GM19455 (cell line): ENCODE results near the gene OR6B1.
"Not testable (repeated sequence)": the region's sequence is repeated elsewhere in the genome, so short reads cannot be mapped to it uniquely, and the experiment has no call there.

Experiments
- ATAC-seq: cut with Tn5 transposase; IDR thresholded peaks from one replicate; pipeline ENCODE4 v1.9.1; 2021; ENCODE audit not compliant: unreplicated experiment

The OR6B1 gene

DNA sequence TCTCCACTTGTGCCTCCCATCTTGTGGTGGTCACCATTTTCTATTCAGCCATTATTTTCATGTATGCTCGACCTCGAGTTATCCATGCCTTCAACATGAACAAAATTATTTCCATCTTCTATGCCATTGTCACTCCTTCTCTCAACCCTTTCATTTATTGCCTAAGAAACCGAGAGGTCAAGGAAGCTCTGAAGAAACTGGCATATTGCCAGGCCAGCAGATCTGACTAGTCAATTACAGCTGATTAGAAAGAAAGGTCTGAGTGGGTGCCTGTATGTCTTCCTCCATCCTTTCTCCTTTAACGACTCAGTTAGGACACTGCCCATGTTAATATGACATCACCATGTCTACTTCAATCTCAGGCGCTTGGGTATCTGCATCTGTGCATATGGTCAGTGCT is 4.6 kb downstream of the OR6B1 start:
- no peak for ATAC-seq

DNA sequence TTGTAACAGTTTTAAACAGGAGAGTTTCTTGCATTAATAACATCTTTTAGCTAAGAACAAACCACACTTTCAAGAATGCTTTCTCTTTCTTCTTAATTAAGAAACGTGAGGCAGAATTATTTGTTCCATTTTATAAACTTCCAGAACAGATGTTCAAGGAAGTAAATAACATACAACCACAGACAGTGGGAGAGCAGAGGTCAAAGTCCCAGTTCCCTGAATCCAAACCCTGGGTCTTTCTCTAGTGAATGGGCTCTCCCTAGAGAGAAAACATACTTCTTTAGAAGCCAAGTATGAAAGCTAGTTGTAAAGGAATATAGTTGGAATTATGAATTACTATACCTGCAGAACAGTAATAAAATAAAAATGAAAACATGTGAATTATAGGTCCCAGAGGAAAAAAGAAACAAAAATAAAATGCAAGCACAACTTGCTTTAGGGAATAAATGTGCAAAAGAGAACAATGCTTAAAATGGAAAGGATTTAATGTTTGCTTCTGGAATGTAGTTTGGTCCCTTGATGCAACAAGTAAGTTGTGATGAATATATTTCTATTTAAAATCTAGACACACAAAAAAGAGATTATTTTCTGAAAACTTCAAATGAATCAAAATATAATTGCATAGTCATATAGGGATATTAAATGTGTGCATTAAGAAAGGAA is 6.0 kb downstream of the OR6B1 start:
- no peak for ATAC-seq

DNA sequence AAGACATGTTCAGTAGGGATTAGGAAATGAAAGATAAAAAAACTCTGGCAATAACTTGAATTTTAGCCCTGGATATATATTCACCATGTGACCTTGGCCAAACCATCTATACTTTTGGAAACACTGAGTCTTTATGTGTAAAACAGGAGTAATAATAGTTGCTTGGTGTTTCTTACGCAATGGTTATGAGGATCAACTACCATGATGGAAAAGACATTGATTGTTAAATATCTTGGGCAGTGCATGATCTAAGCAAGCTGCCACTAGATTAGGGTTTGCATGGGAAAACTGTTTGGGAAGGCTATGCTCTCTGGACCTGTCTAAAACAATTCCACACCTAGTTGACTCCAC is 6.5 kb downstream of the OR6B1 start:
- no peak for ATAC-seq

DNA sequence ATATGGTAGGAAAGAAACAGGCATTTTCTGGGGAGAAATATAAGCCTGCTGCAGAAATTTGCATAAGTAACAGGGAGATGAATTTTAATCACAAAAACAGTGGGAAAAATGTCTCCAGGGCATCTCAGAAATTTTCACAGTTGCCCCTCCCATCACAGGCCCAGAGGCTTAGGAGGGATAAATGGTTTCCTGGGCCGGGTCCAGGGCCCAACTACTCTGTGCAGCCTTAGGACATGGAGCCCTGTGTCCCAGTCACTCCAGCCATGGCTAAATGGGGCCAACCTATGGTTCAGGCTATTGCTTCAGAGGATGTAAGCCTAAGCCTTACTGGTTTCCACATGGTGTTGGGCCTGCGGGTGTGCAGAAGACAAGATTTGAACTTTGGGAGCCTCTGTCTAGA is 9.2 kb downstream of the OR6B1 start:
- no peak for ATAC-seq

DNA sequence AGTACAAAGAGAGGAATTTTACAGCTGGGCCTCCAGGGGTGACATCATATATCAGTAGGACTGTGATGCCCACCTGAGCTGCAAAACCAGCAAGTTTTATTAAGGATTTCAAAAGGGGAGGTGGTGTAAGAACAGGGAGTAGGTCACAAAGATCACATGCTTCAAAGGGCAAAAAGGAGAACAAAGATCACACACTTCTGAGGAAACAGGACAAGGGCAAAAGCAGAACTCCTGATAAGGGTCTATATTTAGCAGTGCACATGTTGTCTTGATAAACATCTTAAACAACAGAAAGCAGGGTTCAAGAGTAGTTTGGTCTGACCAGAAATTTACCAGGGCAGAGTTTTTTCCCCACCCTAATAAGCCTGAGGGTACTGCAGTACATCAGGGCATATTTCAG is 9.9 kb downstream of the OR6B1 start:
- ATAC-seq = not testable (repeated sequence)

DNA sequence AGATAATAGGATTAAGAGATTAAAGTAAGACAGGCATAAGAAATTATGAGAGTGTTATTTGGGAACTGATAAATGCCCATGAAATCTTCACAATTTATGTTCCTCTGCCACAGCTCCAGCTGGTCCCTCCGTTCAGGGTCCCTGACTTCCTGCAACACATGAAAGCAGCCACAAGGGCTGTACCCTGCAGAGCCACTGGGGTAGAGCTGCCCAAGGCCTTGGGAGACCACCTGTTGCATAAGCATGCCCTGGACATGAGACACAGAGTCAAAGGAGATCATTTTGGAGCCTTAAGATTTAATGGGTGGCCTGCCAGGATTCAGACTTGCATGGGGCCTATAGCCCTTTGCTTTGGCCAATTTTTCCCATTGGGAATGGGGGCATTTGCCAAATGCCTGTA is 10.7 kb downstream of the OR6B1 start:
- not testable (repeated sequence) for ATAC-seq

DNA sequence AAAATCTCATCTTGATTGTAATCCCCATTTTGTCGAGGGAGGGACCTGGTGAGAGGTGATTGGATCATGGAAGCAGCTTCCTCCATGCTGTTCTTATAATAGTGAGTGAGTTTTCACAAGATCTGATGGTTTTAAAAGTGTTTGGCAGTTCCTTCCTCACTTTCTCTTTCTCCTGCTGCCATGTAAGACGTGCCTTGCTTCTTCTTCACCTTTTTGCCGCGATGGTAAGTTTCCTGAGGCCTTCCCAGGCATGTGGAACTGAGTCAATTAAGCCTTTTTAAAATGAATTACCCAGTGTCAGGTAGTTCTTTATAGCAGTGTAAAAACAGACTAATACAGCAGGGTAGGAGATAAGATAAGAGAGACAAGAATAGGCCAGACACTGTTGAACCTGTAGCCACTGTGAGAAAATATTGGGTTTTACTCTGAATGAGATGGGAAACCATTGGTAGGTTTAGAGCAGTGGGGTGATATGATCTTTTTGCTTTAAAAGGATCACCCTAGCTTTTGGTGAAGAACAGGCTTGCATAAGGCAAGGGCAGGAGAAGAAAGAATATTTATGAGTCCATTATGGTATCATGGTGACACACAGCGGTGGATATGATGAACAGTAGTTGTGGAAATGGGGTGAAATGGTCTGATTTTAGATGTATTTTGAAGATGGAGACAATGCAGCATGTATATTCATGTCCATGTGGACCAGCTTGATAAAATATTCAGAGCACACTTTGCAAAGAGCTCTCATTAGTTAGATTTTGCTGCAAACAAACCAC is 11.5 kb downstream of the OR6B1 start:
- no peak for ATAC-seq

DNA sequence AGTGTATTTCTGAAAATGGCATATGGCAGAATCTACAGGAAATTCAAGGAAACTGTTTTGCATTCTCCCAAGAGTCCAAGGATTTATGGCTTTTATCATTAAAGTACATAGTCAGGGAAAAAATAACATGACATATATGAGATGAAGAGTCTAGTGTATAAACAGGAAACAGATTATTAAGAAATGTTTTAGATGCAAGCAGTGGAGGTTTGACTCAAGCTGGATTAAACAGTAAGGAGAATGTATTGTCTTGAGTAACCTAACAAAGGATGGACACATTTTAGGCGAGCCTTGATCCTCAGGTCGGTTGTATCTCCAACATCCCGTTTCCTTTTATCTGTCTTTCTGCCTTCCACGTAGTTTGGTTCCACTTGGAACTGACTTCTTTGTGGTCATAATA is 17.9 kb downstream of the OR6B1 start:
- no peak for ATAC-seq

DNA sequence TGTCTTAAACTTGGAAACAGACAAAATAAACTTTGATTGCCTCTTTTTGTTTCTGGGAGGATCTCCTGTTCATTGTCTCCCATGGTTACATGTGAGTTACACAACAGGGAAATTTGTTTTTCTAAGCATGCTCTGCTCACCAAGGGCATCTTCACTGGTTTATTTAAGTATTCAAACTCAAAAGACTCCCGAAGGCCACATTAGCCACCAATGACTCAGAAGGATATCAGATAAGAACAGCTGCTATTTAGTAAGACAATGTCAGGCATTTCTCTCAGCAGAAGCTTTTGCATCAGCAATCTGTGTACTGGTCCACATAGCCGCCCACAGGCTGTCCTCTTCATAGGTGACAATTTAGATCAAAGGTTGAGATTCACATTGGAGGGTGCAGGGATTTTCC is 19.3 kb downstream of the OR6B1 start:
- ATAC-seq = no peak

DNA sequence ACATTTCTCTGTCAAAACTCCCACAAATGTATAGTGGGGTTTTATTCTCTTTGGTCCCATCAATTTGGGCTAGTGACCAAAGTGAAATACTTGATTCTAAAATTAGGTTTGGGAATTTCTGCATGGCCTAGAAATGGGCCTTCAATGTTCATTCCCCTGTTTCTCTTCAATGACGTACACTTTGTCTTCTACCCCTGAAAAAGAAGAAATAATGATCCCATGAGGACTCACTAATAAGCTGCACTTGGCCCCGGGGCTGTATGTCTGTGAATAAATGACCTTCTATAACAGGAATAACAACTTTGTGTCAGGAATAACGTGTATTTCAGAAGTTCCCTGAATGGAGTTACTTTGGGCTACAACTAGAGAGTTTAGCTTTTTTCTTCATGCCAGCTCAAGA is 20.2 kb downstream of the OR6B1 start:
- ATAC-seq = no peak

DNA sequence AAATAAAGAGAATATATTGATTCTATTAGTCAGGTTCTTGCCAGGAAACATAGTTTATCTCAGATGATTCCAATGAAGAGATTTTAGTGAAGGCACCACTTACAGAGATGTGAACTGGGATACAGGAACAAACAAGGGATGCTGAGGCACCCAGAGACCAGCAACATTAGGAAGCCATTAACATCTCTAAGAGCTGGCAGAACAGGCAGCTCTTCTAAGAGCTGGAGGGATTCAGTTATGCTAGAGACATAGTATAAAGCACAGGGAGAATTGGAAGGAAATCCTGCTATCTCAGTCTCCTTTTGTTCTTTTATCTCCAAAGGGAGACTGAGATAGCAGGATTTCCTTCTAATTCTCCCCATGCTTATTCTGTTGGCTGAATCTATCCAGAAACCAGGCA is 22.0 kb downstream of the OR6B1 start:
- ATAC-seq = no peak

DNA sequence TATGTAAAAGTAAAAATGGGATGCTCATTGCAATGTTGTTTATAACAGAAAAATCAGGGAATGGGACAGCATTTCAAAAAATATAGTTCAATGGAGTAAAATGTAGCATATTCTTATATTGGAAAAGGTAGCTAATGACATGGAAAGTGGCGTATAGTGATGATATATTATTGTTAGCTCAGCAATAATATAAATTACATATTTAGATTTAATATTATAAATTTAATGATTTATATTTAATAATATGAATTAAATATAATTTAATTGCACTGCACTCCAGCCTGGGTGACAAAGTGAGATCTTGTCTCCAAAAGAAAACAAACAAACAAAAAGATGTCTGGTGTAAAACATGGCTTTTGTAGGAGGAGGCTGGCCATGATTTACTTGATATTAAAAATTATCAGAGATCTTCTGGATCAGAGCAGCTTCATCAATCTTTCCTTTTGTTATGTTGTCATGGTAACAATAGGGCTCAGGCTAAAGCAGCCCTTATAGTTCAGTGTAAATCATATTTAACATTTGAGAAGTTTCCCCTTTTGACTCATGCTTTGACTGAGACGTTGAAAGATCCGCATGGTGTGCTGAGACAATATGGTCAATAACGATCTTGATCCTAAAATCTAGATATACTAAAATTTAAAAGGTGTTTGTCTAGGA is 23.2 kb downstream of the OR6B1 start:
- ATAC-seq = no peak

DNA sequence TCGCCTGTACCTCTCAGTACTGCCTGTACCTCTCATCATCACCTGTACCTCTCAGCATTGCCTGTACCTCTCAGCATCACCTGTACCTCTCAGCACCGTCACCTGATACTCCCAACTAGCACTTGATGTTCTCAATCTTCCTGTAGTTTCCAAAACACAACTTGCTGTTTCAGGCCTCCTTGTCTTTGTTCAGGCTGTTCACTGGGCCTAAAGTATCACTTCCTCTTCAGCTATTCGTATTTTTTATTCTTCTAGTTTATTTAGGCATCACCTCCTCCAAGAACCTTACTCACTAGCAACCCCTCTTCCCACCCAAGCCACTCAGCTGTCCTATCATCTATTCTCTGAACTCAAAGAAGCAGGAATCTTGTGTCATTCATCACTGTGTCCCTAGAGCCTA is 24.1 kb downstream of the OR6B1 start:
- ATAC-seq = no peak

DNA sequence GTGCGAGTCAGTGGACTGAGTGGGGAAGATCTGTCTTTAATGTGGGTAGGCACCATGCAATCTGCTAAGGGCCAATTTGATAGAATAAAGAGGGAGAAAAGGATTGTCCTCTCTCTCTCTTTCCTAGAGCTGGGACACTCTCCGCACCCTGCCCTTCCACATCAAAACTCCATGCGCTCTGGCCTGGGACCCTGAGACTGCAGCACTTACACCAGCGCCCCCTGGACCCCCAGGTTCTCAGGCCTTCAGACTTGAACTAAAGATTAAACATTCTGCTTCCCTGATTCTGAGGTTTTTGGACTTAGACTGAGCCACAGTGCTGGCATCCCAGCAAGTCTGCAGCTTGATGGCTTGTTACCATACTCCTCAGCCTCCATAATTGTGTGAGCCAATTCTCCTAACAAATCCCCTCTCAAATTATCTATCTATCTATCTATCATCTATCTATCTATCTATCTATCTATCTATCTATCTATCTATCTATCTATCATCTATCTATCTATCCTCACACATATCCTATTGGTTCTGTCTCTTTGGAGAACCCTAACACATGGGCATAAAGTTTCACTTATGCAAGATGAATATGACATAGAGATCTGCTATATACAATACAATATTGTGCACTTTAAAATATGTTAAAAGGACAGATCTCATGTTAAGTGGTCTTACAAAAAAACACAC is 26.2 kb downstream of the OR6B1 start:
- ATAC-seq = no peak

DNA sequence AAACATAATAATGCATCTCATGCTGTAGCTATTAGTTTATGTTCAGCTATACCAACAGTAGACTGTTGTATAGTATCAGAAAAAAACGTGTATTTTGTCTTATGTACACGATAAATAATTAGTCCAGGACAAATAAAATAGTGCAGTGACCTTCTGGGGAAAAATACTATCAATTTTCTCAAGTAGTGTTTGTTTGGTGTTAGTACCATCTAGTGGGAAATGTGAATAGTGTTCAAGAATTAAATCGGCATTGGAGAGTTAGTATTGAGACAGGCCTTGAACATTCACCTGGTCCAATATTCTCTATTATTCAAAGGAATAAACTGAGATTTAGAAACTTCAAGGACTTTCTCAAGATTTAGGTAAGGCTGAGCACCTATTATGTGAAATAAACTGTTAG is 26.9 kb downstream of the OR6B1 start:
- ATAC-seq = no peak

DNA sequence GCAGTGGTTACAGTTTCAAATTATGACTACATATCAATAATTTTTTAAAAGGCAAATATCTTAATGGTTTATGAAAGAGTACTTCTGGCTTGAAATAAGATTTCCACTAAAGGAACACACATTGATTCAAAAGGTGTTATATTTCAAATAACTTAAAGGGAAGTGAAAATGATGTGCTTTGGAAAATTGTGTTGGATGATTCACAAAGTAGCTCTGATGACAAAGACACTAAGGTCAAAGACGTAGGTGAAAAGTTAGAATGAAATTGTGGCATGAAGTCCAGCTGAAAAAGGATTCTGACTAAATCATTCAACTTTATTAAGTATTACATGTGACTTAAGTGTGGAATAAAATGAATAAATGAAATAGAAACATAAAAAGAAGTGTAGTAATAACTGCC is 27.9 kb downstream of the OR6B1 start:
- ATAC-seq = no peak

DNA sequence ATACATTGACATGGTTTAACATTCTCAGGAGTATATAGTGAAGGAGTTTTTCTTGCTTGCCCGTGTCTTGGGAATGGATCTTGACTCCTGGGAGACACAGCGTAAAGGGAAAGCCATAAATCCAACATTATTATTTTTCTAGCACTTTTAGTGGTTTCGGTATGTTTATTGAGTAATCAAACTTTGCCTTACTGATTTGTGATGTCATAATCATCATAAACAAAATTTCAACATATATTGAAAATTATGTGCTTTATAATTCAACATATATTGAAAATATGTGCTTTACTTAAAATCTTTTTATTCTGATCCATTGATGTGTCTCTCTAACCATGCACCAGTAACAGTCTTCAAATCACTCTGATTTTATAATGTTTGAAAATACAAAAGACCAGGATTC is 28.4 kb downstream of the OR6B1 start:
- ATAC-seq = no peak

DNA sequence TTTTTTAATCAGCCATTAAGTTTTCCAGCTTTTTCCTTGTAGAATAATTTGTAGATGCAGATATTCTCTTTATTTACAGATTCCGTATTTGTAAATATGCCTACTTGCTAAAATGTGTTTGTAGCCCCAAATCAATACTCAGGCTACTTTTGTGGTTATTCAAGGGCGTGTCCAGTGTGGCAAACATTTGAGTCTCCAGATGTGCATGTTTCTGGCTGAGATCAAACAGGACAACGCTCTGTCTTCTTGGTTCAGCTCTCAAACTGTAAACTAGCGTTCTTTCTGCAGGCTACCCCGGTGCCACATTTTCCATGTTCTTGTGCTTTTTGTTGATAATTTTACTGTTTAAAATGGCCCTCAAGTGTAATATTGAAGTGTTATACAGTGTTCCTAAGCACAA is 32.4 kb downstream of the OR6B1 start:
- ATAC-seq = no peak

DNA sequence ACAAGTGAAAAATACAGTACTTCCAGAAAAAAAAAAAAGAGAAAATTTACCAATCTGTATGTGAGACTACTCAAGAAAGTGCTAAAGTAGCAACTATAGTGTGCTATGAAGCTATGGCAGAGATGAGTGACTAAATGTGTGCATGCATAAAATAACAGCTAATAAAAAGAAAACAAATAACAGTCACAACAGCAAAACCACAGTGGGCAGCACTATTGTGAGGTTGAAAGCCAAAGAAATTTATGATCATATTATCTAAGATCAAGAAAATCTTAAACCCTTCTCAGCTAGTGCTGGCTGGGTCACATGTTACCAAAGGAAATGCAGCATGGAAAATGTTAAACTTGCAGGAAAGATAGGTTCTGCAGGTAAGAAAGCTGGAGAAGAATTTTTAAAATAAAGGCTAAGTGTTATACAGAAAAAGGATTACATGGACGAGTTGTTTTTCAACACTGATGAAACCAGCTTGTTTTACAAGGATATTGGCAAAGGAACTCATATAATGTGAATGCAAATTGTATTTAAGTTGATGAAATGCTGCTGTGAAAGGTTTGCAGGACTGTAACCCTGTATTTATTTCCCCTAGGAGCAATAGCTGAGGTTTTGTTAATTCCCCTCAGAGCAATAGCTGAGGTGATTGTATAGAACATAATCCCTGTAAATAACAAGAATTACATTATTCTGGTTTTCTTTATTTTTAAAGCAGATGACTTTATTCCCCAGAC is 33.0 kb downstream of the OR6B1 start:
- ATAC-seq = no peak

DNA sequence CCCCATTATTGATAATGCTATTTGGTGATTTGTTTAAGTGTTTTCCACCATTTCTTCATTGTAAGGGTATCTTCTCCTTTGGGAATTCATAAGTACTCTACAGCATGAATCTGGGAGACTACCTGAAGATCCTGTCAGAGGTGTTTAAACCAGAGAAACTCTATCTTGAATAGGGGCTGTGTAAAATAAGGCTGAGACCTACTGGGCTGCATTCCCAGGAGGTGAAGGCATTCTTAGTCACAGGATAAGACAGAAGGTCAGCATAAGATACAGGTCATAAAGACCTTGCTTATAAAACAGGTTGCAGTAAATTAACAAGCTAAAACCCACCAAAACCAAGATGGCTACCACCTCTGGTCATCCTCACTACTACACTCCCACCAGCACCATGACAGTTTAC is 35.3 kb downstream of the OR6B1 start:
- ATAC-seq = no peak

DNA sequence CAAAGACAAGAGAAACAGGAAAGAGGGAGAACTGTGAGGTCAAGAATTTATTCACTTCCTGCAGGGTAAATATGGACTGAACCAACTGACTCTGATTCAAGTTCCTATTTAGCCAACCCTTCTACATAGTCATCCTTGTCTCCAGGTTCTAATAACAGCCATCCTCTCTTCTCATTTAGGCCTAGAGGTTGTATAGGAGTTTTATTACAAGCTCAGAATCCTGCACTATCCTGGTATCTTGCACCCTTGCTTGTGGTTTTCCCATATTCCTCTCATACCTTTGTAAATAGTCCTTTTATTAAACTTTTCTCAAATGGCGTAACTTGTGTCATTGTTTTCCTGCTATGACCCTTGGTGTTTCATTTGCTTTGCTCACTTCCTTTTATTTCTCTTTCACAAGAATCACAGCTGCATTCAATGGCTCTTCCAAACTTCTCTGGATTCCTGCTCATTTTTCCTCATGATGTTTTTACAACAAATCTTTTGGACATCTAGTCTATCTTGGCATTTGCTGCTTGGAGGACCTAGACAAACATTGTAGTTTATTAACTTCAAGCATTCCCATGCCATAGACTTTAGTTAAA is 36.3 kb downstream of the OR6B1 start:
- no peak for ATAC-seq
